Osteocyte (in vitro differentiated cells): ENCODE results near the gene ZNF629. TPM values are rescaled to one million over a fixed set of nuclear protein-coding genes. Genes with fewer than 3 reads are reported as not detected.

Source experiments
- DNase-seq: peaks from one replicate; pipeline ENCODE4 v3.0.0; 2021; ENCODE audit warnings: mixed read lengths; ENCODE audit not compliant: unreplicated experiment; ENCODE audit errors: extremely low spot score
- H3K27ac Mint-ChIP-seq: one replicate; pipeline ENCODE4 v1.8.0; 2021; ENCODE audit warnings: mild to moderate bottlenecking, mixed read lengths; ENCODE audit not compliant: unreplicated experiment
- H3K27me3 Mint-ChIP-seq: one replicate; pipeline ENCODE4 v1.8.0; 2021; ENCODE audit warnings: mixed read lengths; ENCODE audit not compliant: unreplicated experiment
- H3K36me3 Mint-ChIP-seq: one replicate; pipeline ENCODE4 v1.8.0; 2021; ENCODE audit warnings: mixed read lengths; ENCODE audit not compliant: unreplicated experiment
- H3K4me1 Mint-ChIP-seq: one replicate; pipeline ENCODE4 v1.8.0; 2021; ENCODE audit warnings: mixed read lengths; ENCODE audit not compliant: unreplicated experiment
- H3K4me3 Mint-ChIP-seq: one replicate; pipeline ENCODE4 v1.8.0; 2021; ENCODE audit warnings: mild to moderate bottlenecking, moderate library complexity, mixed read lengths; ENCODE audit not compliant: unreplicated experiment
- H3K9me3 Mint-ChIP-seq: one replicate; pipeline ENCODE4 v1.8.0; 2021; ENCODE audit warnings: mixed read lengths; ENCODE audit not compliant: unreplicated experiment
- CTCF ChIP-seq: fragments of 200-600 bp; sonication (generic); IDR thresholded peaks from 2 replicates; pipeline ENCODE4 v1.5.0; 2021; ENCODE audit warnings: antibody characterized with exemption, mild to moderate bottlenecking, moderate library complexity
- total RNA-seq: library from RNA; stranded (reverse); gene quantifications from 2 replicates; pipeline ENCODE4 v1.2.1, GENCODE V29; 2021

Gene ZNF629
- total RNA-seq, 1 donor from 2014 or later = 26.7 TPM

DNA sequence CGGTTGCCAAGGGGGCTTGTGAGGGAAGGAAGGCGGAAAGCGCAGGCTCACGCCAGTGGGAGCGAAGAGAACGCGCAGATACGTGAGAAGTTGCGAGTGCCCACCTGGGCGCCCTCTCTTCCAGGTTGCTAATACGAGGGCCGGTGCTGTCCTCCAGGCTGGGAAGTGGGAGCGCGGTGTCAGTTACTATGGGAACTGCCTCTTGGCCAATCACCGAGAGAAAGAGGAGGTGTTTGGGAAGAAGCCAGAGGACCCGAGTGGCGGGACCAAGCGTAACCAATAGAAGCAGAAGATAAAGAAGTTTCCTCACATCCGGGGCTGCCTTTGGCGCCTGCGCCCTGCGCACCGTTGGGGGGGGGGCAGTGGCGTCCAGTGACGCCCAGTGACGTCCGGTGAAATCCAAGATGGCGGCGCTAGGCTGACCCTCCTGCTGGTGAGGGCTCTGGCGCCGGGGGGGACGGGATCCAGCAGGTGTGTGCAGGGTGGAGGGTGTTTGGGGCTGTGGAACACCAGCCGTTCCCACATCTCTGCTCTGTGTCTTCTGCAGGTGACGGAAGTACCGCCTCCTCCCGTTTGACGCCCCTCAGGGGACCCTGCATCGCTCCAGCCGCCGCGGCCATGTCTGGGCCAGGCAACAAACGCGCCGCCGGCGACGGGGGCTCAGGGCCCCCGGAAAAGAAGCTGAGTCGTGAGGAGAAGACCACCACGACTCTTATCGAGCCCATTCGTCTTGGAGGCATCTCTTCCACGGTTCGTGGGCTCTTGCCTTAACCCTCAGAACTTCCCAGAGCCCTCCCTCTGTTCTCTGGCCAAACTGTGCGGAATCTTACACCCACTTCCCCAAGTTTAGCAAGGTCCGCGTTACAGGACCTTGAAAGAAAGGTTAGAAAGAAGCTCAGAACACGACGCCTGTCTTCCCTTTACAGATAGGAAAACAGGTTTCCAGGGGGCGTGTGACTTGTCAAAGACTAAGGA is 24.8 kb downstream of the ZNF629 start, which contains the start of the genes CFAP119 and RNF40:
Gene CFAP119, minus strand, starts transcription at position 135 of the 975 bp plus-strand sequence. CDS start 314 bp downstream, outside the sequence.
Gene RNF40, plus strand, starts transcription at position 395 of the 975 bp plus-strand sequence. Its CDS starts 224 bp downstream, at position 619.
- no peak for TF ChIP-seq CTCF
- peak within 1 kb of the TSS; percentile 90 for H3K27ac Mint-ChIP-seq
- H3K9me3 Mint-ChIP-seq = no peaks in the 10 kb centered on the region
- peaks cover 24% of the 10 kb centered on the region for H3K36me3 Mint-ChIP-seq
- H3K4me3 Mint-ChIP-seq = peak within 1 kb of the TSS; percentile 86
- H3K27me3 Mint-ChIP-seq = no peaks in the 10 kb centered on the region
- peak; percentile 99 for DNase-seq
- peaks cover 22% of the 10 kb centered on the region for H3K4me1 Mint-ChIP-seq

DNA sequence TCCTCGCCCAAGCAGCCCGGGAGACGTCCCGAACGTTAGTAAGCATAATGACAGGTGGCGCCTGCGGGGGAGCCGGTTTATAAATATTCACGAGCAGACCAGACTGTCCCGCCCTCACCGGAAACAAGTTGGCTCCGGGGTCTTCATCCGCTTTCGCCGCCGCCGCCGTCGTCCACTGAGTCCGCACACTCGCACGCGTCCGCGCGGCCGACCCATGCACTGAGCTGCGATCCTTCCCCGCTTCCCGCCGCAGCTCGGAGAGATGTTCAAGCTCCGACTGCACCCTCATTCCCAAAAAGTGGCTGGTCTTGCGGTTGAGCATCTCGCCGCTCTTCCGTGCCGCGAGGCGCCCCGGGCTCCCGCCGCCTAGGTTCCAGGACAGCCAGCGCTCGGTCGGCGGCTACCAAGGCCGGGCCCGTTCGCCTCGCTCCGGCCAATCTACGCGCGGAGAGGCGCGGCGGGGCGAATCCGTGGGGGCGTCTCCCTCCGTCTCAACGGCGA is 25.5 kb downstream of the ZNF629 start:
- peaks cover 21% of the 10 kb centered on the region for H3K36me3 Mint-ChIP-seq

DNA sequence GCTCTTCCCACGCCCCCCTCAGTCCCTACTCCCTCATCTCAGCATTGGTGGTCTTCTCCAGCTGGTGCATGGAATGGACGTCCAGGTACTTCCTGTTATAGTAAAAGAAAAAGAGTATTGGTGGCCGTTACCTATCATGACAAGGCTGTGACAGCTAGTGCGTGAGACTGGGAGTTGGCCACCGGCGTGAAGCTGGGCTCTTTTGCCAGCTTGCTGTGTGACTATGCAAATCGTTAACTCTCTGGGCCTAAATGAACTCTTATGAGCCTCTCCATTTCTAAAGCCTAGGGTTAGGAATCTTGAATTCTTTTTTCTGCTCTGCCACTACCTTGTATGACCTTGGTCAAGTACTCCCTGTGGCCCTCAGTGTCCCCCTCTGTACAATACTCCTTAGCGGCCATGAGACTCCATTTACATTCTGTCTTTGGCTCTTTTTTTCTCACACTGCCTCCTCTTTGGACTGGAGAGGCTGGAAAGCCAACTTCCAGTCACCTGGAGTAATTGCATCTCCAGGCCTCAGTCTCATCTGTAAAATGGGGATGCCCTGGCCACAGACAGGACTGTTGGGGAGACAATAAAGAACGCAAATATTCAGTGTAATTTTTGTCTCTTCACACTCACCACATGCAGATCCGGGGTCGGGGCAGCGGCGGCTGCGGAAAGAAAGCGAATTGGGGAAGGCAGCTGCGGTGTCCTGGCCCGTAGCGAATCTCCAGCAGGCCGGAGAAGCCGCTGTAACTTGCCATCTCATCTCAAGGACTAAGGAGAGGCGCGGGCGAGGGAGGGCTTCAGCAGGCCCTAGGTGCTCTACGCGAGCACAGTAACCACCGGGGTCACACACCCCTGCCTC is 26.2 kb downstream of the ZNF629 start:
- no peak for DNase-seq
- TF ChIP-seq CTCF = no peak
- Mint-ChIP-seq H3K36me3 (peaks cover 20% of the 10 kb centered on the region), H3K4me1 (peaks cover 22% of the 10 kb centered on the region), H3K4me3 (peak overlapping the region; percentile 86), H3K27ac (peak overlapping the region; percentile 90), H3K9me3 (no peaks in the 10 kb centered on the region), H3K27me3 (no peaks in the 10 kb centered on the region)

More for the DNA sequence above, 25.5 kb downstream of the ZNF629 start:
- Mint-ChIP-seq H3K4me1 (peaks cover 22% of the 10 kb centered on the region), H3K27ac (peak overlapping the region; percentile 90), H3K9me3 (no peaks in the 10 kb centered on the region), H3K4me3 (peak overlapping the region; percentile 86), H3K27me3 (no peaks in the 10 kb centered on the region)
- no peak for DNase-seq
- no peak for TF ChIP-seq CTCF

DNA sequence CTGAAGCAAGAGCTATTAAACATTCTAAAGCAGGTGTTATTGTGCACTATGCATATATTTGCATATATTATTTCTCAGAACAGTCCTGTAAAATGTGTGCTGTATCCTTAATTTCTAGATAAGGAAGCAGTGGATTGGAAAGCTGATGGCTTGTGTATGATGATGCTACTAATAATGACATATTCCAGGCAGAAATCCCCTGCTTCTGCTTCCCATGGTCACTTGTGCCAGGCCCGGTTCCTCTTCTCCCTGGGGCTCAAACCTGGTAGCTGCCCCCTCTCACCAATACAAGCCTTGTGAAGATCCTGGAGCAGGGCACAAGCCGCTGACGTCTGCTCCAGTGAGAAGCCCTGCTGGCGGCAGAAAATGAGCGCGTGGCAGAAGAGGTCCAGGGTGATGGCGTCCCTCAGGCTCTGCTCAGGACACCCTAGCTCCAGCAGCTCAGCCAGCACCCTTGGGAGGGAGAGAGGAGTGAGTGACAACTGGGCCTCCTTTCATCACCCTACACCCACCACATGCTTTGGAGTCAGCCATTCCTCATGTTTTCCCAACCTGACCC is 26.9 kb downstream of the ZNF629 start:
- TF ChIP-seq CTCF = no peak
- DNase-seq = no peak
- H3K9me3 Mint-ChIP-seq = no peaks in the 10 kb centered on the region
- peaks cover 16% of the 10 kb centered on the region for H3K36me3 Mint-ChIP-seq
- H3K27me3 Mint-ChIP-seq = no peaks in the 10 kb centered on the region
- H3K4me1 Mint-ChIP-seq = peaks cover 22% of the 10 kb centered on the region
- no peak overlapping the region for H3K27ac Mint-ChIP-seq
- peak overlapping the region; percentile 26 for H3K4me3 Mint-ChIP-seq
